Stimulated activated CD4-positive, alpha-beta T cell treated with anti-CD3 and anti-CD28 coated beads, Interleukin-1b, Interleukin-23, amount 100 ng/mL, for 24 hours (primary cell): ENCODE results near the gene FMN2.
A peak's percentile ranks its signal among the peaks of the same experiment; 100 is the strongest.
"Not testable (repeated sequence)": the region's sequence is repeated elsewhere in the genome, so short reads cannot be mapped to it uniquely, and the experiment has no call there.

Experiments used
- DNase-seq, 4 experiments: peaks; one replicate each; pipeline ENCODE4 v3.0.0-alpha.2; 2020; ENCODE audit warnings: low read depth in 4 of 4, low spot score in 1 of 4

Gene FMN2

GRCh38 chr1:240136402-240136801 is 44.7 kb downstream of the FMN2 start:
- DNase-seq, result no peak

- no peak for DNase-seq
Measured at GRCh38 chr1:240138867-240139266, 47.2 kb downstream of the FMN2 start.

GRCh38 chr1:240139511-240139910 is 47.8 kb downstream of the FMN2 start:
- DNase-seq, result no peak

GRCh38 chr1:240145120-240145519 is 53.4 kb downstream of the FMN2 start:
- no peak for DNase-seq

- DNase-seq, result no peak
Measured at GRCh38 chr1:240148333-240148732, 56.6 kb downstream of the FMN2 start.

GRCh38 chr1:240149484-240150094 is 57.9 kb downstream of the FMN2 start:
- no peak for DNase-seq

GRCh38 chr1:240151136-240151735 is 59.6 kb downstream of the FMN2 start:
- no peak for DNase-seq

- no peak for DNase-seq
Measured at GRCh38 chr1:240152611-240153297, 61.1 kb downstream of the FMN2 start.

- no peak for DNase-seq
Measured at GRCh38 chr1:240155605-240156004, 63.9 kb downstream of the FMN2 start.

- no peak for DNase-seq
Measured at GRCh38 chr1:240164742-240165141, 73.1 kb downstream of the FMN2 start.

- no peak for DNase-seq
Measured at GRCh38 chr1:240169188-240169587, 77.5 kb downstream of the FMN2 start.

GRCh38 chr1:240170266-240170665 is 78.6 kb downstream of the FMN2 start:
- no peak for DNase-seq

GRCh38 chr1:240170806-240171205 is 79.1 kb downstream of the FMN2 start:
- DNase-seq, result no peak

- DNase-seq, result no peak
Measured at GRCh38 chr1:240171907-240172306, 80.2 kb downstream of the FMN2 start.

GRCh38 chr1:240173836-240174235 is 82.2 kb downstream of the FMN2 start:
- DNase-seq, result no peak

- no peak for DNase-seq
Measured at GRCh38 chr1:240174734-240175133, 83.1 kb downstream of the FMN2 start.

GRCh38 chr1:240178366-240178765 is 86.7 kb downstream of the FMN2 start:
- DNase-seq, result no peak

GRCh38 chr1:240184682-240185081 is 93.0 kb downstream of the FMN2 start:
- DNase-seq, result not testable (repeated sequence)

GRCh38 chr1:240188139-240188538 is 96.5 kb downstream of the FMN2 start:
- no peak for DNase-seq

- peak in 1 of 4 experiments; percentile 2 for DNase-seq
Measured at GRCh38 chr1:240189386-240189989, 97.8 kb downstream of the FMN2 start.

GRCh38 chr1:240190881-240191401 is 99.3 kb downstream of the FMN2 start:
- no peak for DNase-seq

- DNase-seq, result no peak
Measured at GRCh38 chr1:240192851-240193250, 101.2 kb downstream of the FMN2 start.
